Liver (tissue), 9 donors: ENCODE measurements around the gene UBE2K. TPM values are rescaled to one million over a fixed set of nuclear protein-coding genes. Genes with fewer than 3 reads are reported as not detected.

Experiments used
- DNase-seq: peaks from one replicate; pipeline ENCODE4 v3.0.0-alpha.2; 2017; ENCODE audit warnings: low spot score
- H3K27ac ChIP-seq, 2 donors: one replicate each; pipeline ENCODE4 v1.7.0; 2013; ENCODE audit warnings: inconsistent platforms in 2 of 2, low read length in 2 of 2, control low read depth in 1 of 2, low read depth in 1 of 2, mild to moderate bottlenecking in 1 of 2
- H3K27me3 ChIP-seq, 4 donors: one replicate each; pipeline versions ENCODE4 v1.6.1 to v1.7.0; 2013; ENCODE audit warnings: low read length in 3 of 4, inconsistent platforms in 1 of 4, mild to moderate bottlenecking in 1 of 4, moderate library complexity in 1 of 4; ENCODE audit not compliant: control insufficient read depth in 4 of 4, insufficient read depth in 4 of 4
- H3K36me3 ChIP-seq, 4 donors: one replicate each; pipeline versions ENCODE4 v1.6.1 to v1.7.0; 2013; ENCODE audit warnings: low read length in 3 of 4, mild to moderate bottlenecking in 3 of 4, low read depth in 1 of 4, moderate library complexity in 1 of 4; ENCODE audit not compliant: control insufficient read depth in 4 of 4, insufficient read depth in 3 of 4
- H3K4me1 ChIP-seq, 4 donors: one replicate each; pipeline versions ENCODE4 v1.6.1 to v1.7.0; 2013; ENCODE audit warnings: low read length in 3 of 4, mild to moderate bottlenecking in 3 of 4, moderate library complexity in 1 of 4; ENCODE audit not compliant: control insufficient read depth in 4 of 4, insufficient read depth in 4 of 4
- H3K4me3 ChIP-seq, 3 donors: one replicate each; pipeline versions ENCODE4 v1.6.1 to v1.7.0; 2013; ENCODE audit warnings: low read length in 3 of 3, control low read depth in 1 of 3, low read depth in 1 of 3, mild to moderate bottlenecking in 1 of 3
- H3K9ac ChIP-seq, 2 donors: one replicate each; pipeline ENCODE4 v1.7.0; 2013; ENCODE audit warnings: low read length in 2 of 2, mild to moderate bottlenecking in 2 of 2, moderate library complexity in 2 of 2, control low read depth in 1 of 2, low read depth in 1 of 2
- H3K9me3 ChIP-seq, 4 donors: one replicate each; pipeline versions ENCODE4 v1.6.1 to v1.7.0; 2013; ENCODE audit warnings: low read length in 3 of 4; ENCODE audit not compliant: control insufficient read depth in 4 of 4
- EGR1 ChIP-seq, 2 donors: IDR thresholded peaks; 2 replicates each; pipeline ENCODE4 v1.6.1; 2016 to 2018; ENCODE audit warnings: antibody characterized with exemption in 2 of 2, low read depth in 2 of 2
- FOXA1 ChIP-seq: IDR thresholded peaks from 2 replicates; pipeline ENCODE4 v1.6.1; 2016; ENCODE audit warnings: antibody characterized with exemption
- FOXA2 ChIP-seq: IDR thresholded peaks from 2 replicates; pipeline ENCODE4 v1.6.1; 2016; ENCODE audit warnings: antibody characterized with exemption
- GABPA ChIP-seq, 2 donors: IDR thresholded peaks in 1 of 2; conservative IDR thresholded peaks in 1 of 2; 2 replicates each; pipeline ENCODE4 v1.6.1; 2016; ENCODE audit warnings: antibody characterized with exemption in 2 of 2, mild to moderate bottlenecking in 1 of 2, moderate library complexity in 1 of 2
- HNF4A ChIP-seq, 2 donors: conservative IDR thresholded peaks; 2 replicates each; pipeline ENCODE4 v1.6.1; 2016; ENCODE audit warnings: antibody characterized with exemption in 2 of 2, mild to moderate bottlenecking in 2 of 2
- HNF4G ChIP-seq: IDR thresholded peaks from 2 replicates; pipeline ENCODE4 v1.6.1; 2016; ENCODE audit warnings: antibody characterized with exemption
- NR2F2 ChIP-seq: IDR thresholded peaks from 2 replicates; pipeline ENCODE4 v1.6.1; 2016; ENCODE audit warnings: antibody characterized with exemption
- RAD21 ChIP-seq, 2 donors: IDR thresholded peaks; 2 replicates each; pipeline ENCODE4 v1.6.1; 2016; ENCODE audit warnings: antibody characterized with exemption in 2 of 2, mild to moderate bottlenecking in 2 of 2
- RXRA ChIP-seq, 2 donors: IDR thresholded peaks; 2 replicates each; pipeline ENCODE4 v1.6.1; 2017 to 2018; ENCODE audit warnings: antibody characterized with exemption in 2 of 2, mild to moderate bottlenecking in 1 of 2
- SP1 ChIP-seq: IDR thresholded peaks from 2 replicates; pipeline ENCODE4 v1.6.1; 2018; ENCODE audit warnings: antibody characterized with exemption, mild to moderate bottlenecking
- YY1 ChIP-seq: IDR thresholded peaks from 2 replicates; pipeline ENCODE4 v1.6.1; 2016; ENCODE audit warnings: antibody characterized with exemption, mild to moderate bottlenecking
- WGBS: extraction: QIAGEN DNeasy Blood & Tissue Kit; methylation state at CpG from one replicate; pipeline ENCODE4 v1.1.7; 2013; 5-methylcytosine and 5-hydroxymethylcytosine counted together
- polyA plus RNA-seq, 2 donors: library from polyadenylated mRNA; stranded (reverse) in 1 of 2; unstranded in 1 of 2; fragments of 200-250 nt in 1 of 2; fragments of >200 nt in 1 of 2; fragmentation: Nextera tagmentation in 1 of 2; extraction: Ambion mirVana in 1 of 2; gene quantifications; one replicate each; pipeline versions ENCODE4 v1.2.1 to v1.2.3, GENCODE V29; 2013 to 2015
- total RNA-seq, 2 donors: library from RNA; depleted of rRNA; stranded (reverse); fragments of >200 nt; gene quantifications; one replicate each; pipeline ENCODE4 v1.2.3, GENCODE V29; 2014
- TF ChIP-seq, protein P1 (sequence below): IDR thresholded peaks from 2 replicates; pipeline ENCODE4 v1.6.1; 2016; ENCODE audit warnings: antibody characterized with exemption, mild to moderate bottlenecking
- TF ChIP-seq, protein P2 (sequence below): IDR thresholded peaks from 2 replicates; pipeline ENCODE4 v1.6.1; 2016; ENCODE audit warnings: antibody characterized with exemption
- TF ChIP-seq, protein P3 (sequence below): fragments of 150-350 bp; IDR thresholded peaks from 2 replicates; pipeline ENCODE4 v1.5.1; 2017; ENCODE audit warnings: improper control_type of control experiment, low read depth, low read length; ENCODE audit not compliant: missing input control
- TF ChIP-seq, protein P4 (sequence below): IDR thresholded peaks from 2 replicates; pipeline ENCODE4 v1.6.1; 2016; ENCODE audit warnings: antibody characterized with exemption
- TF ChIP-seq, protein P5 (sequence below): IDR thresholded peaks from 2 replicates; pipeline ENCODE4 v1.6.1; 2016; ENCODE audit warnings: antibody characterized with exemption
- donor health status: healthy.
- donor health status: healthy.
- donor health status: healthy.
- donor health status: healthy.
- donor health status: healthy.

The UBE2K gene
- total and polyA plus RNA-seq, 4 donors, result 21.5 to 45.3 (median 26.0) TPM

DNA sequence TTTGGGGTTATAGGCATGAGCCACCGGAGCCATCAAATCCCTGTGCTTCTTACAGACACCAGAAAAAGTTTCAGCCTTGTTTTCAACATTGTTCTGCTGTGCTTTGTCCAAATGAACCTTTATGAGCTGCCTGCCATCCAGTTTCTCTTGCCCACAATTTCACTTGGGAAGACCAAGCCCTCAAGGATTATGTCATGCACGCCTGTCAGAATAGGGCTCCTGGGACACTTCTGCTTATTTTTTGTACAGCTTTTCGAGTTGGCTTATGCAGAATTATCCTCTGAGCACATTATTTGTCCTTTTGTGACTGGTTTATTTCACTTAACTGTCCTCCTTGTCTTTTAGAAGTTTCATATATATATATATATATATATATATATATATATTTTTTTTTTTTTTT lies 16.2 kb downstream of the UBE2K start:
- Histone ChIP-seq H3K4me3 (no peak overlapping the region), H3K27ac (no peak overlapping the region), H3K9ac (no peak overlapping the region), H3K36me3 (peaks cover 0 to 2% (median 0%) of the 10 kb centered on the region in 4 donors), H3K9me3 (no peaks in the 10 kb centered on the region), H3K27me3 (no peaks in the 10 kb centered on the region), H3K4me1 (peaks cover 4 to 11% (median 7%) of the 10 kb centered on the region in 4 donors)
- TF ChIP-seq, protein P1, sequence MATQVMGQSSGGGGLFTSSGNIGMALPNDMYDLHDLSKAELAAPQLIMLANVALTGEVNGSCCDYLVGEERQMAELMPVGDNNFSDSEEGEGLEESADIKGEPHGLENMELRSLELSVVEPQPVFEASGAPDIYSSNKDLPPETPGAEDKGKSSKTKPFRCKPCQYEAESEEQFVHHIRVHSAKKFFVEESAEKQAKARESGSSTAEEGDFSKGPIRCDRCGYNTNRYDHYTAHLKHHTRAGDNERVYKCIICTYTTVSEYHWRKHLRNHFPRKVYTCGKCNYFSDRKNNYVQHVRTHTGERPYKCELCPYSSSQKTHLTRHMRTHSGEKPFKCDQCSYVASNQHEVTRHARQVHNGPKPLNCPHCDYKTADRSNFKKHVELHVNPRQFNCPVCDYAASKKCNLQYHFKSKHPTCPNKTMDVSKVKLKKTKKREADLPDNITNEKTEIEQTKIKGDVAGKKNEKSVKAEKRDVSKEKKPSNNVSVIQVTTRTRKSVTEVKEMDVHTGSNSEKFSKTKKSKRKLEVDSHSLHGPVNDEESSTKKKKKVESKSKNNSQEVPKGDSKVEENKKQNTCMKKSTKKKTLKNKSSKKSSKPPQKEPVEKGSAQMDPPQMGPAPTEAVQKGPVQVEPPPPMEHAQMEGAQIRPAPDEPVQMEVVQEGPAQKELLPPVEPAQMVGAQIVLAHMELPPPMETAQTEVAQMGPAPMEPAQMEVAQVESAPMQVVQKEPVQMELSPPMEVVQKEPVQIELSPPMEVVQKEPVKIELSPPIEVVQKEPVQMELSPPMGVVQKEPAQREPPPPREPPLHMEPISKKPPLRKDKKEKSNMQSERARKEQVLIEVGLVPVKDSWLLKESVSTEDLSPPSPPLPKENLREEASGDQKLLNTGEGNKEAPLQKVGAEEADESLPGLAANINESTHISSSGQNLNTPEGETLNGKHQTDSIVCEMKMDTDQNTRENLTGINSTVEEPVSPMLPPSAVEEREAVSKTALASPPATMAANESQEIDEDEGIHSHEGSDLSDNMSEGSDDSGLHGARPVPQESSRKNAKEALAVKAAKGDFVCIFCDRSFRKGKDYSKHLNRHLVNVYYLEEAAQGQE, result no peak
- no peak for TF ChIP-seq NR2F2
- TF ChIP-seq, protein P2, sequence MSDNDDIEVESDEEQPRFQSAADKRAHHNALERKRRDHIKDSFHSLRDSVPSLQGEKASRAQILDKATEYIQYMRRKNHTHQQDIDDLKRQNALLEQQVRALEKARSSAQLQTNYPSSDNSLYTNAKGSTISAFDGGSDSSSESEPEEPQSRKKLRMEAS, result no peak
- no peak for TF ChIP-seq RXRA (IDR thresholded peaks at IDR 0.05)
- no peak for TF ChIP-seq HNF4A (conservative IDR thresholded peaks at IDR 0.05)
- TF ChIP-seq FOXA2, result no peak
- no peak for TF ChIP-seq SP1
- TF ChIP-seq, protein P3, sequence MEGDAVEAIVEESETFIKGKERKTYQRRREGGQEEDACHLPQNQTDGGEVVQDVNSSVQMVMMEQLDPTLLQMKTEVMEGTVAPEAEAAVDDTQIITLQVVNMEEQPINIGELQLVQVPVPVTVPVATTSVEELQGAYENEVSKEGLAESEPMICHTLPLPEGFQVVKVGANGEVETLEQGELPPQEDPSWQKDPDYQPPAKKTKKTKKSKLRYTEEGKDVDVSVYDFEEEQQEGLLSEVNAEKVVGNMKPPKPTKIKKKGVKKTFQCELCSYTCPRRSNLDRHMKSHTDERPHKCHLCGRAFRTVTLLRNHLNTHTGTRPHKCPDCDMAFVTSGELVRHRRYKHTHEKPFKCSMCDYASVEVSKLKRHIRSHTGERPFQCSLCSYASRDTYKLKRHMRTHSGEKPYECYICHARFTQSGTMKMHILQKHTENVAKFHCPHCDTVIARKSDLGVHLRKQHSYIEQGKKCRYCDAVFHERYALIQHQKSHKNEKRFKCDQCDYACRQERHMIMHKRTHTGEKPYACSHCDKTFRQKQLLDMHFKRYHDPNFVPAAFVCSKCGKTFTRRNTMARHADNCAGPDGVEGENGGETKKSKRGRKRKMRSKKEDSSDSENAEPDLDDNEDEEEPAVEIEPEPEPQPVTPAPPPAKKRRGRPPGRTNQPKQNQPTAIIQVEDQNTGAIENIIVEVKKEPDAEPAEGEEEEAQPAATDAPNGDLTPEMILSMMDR, result no peak
- TF ChIP-seq, protein P4, sequence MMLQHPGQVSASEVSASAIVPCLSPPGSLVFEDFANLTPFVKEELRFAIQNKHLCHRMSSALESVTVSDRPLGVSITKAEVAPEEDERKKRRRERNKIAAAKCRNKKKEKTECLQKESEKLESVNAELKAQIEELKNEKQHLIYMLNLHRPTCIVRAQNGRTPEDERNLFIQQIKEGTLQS, result no peak
- TF ChIP-seq RAD21 (IDR thresholded peaks at IDR 0.05), result no peak
- TF ChIP-seq HNF4G, result no peak
- DNase-seq, result no peak
- 86% methylated on average over 3 of the region's 3 CpGs for WGBS

DNA sequence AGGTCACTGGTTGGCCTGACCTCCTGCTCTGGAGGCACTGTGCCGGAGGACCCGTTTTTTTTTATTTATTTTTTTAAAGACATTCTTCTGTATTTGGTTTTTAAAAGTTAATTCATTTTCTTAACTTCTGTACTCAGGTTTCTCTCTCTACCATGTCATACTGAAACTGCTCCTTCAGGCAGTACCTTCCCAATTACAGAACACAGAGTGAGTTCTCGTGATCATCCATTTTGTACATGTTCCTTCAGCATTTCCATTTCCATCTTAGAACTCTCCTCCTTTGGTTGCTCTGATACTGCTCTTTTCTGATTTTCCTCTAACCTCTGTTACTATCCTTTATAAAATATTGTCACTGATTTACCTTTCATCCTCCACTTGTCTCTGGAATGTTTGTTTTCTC lies 17.9 kb downstream of the UBE2K start:
- DNase-seq, result no peak
- 76% methylated on average over 3 of the region's 3 CpGs for WGBS
- no peak overlapping the region for H3K27ac ChIP-seq
- H3K36me3 ChIP-seq, result peaks cover 0 to 2% (median 0%) of the 10 kb centered on the region in 4 donors
- no peaks in the 10 kb centered on the region for H3K9me3 ChIP-seq
- no peak overlapping the region for H3K9ac ChIP-seq
- H3K4me3 ChIP-seq, result no peak overlapping the region
- H3K4me1 ChIP-seq, result peaks cover 4 to 11% (median 5%) of the 10 kb centered on the region in 4 donors
- TF ChIP-seq, protein P3, result no peak
- no peak for TF ChIP-seq HNF4A (conservative IDR thresholded peaks at IDR 0.05)
- no peak for TF ChIP-seq SP1
- no peak for TF ChIP-seq FOXA1
- no peak for TF ChIP-seq RXRA (IDR thresholded peaks at IDR 0.05)
- TF ChIP-seq, protein P5, sequence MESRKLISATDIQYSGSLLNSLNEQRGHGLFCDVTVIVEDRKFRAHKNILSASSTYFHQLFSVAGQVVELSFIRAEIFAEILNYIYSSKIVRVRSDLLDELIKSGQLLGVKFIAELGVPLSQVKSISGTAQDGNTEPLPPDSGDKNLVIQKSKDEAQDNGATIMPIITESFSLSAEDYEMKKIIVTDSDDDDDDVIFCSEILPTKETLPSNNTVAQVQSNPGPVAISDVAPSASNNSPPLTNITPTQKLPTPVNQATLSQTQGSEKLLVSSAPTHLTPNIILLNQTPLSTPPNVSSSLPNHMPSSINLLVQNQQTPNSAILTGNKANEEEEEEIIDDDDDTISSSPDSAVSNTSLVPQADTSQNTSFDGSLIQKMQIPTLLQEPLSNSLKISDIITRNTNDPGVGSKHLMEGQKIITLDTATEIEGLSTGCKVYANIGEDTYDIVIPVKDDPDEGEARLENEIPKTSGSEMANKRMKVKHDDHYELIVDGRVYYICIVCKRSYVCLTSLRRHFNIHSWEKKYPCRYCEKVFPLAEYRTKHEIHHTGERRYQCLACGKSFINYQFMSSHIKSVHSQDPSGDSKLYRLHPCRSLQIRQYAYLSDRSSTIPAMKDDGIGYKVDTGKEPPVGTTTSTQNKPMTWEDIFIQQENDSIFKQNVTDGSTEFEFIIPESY, result no peak
- TF ChIP-seq, protein P4, result no peak
- TF ChIP-seq RAD21 (IDR thresholded peaks at IDR 0.05), result no peak
- TF ChIP-seq GABPA (IDR thresholded peaks at IDR 0.05 in 1 of 2, conservative IDR thresholded peaks at IDR 0.05 in 1 of 2), result no peak
- TF ChIP-seq, protein P2, result no peak
- TF ChIP-seq EGR1 (IDR thresholded peaks at IDR 0.05; ENCODE audit: low read depth in 2 of 2), result no peak
- no peak for TF ChIP-seq YY1
- H3K27me3 ChIP-seq, result no peaks in the 10 kb centered on the region
